Activated naive CD4-positive, alpha-beta T cell treated with anti-CD3 and anti-CD28 coated beads, Interleukin-2, amount 10 ng/mL, durations not matched to agents 7 days and 5 days (primary cell): ENCODE data around the gene GYS1.
"Not testable (repeated sequence)": the region's sequence is repeated elsewhere in the genome, so short reads cannot be mapped to it uniquely, and the experiment has no call there.

Experiments
- CTCF ChIA-PET: fragments of 350-600 bp; sonication (Branson Sonifier 250); formaldehyde crosslinking; loops from one replicate; lab custom pipeline; 2021; ENCODE audit warnings: antibody characterized with exemption; lab: Charles Lee
- DNase-seq: peaks from one replicate; pipeline ENCODE4 v3.0.0-alpha.2; 2020
- H3K27ac Mint-ChIP-seq: one replicate; pipeline ENCODE4 v1.8.0; 2021; ENCODE audit warnings: mild to moderate bottlenecking, moderate library complexity, mixed read lengths
- H3K27me3 Mint-ChIP-seq: one replicate; pipeline ENCODE4 v1.8.0; 2021; ENCODE audit warnings: mild to moderate bottlenecking, mixed read lengths
- H3K36me3 Mint-ChIP-seq: one replicate; pipeline ENCODE4 v1.8.0; 2021; ENCODE audit warnings: mixed read lengths
- H3K4me1 Mint-ChIP-seq: one replicate; pipeline ENCODE4 v1.8.0; 2021; ENCODE audit warnings: mixed read lengths
- H3K4me3 Mint-ChIP-seq: one replicate; pipeline ENCODE4 v1.8.0; 2021; ENCODE audit warnings: mild to moderate bottlenecking, moderate library complexity, mixed read lengths
- H3K9me3 Mint-ChIP-seq: one replicate; pipeline ENCODE4 v1.8.0; 2021; ENCODE audit warnings: mixed read lengths

Gene GYS1

GRCh38 chr19:49022116-49022515, 29.0 kb upstream of the GYS1 start:
- H3K9me3 Mint-ChIP-seq, result no peaks in the 10 kb centered on the region
- peaks cover 30% of the 10 kb centered on the region for H3K4me1 Mint-ChIP-seq
- DNase-seq, result no peak
- CTCF ChIA-PET, result interaction anchor here (0.9 kb wide), 1 partner anchor 25 kb away, joined by 4 read pairs; no protein-coding TSS in a partner anchor
- no peak overlapping the region for H3K4me3 Mint-ChIP-seq
- H3K36me3 Mint-ChIP-seq, result no peaks in the 10 kb centered on the region
- no peak overlapping the region for H3K27ac Mint-ChIP-seq
- peaks cover 39% of the 10 kb centered on the region for H3K27me3 Mint-ChIP-seq

GRCh38 chr19:49020931-49021895, 28.1 kb upstream of the GYS1 start:
- Mint-ChIP-seq H3K27me3 (peaks cover 39% of the 10 kb centered on the region), H3K36me3 (no peaks in the 10 kb centered on the region), H3K27ac (no peak overlapping the region), H3K4me1 (peaks cover 32% of the 10 kb centered on the region), H3K4me3 (no peak overlapping the region), H3K9me3 (no peaks in the 10 kb centered on the region)
- CTCF ChIA-PET, result interaction anchor here (0.9 kb wide), 1 partner anchor 24 kb away, joined by 4 read pairs; no protein-coding TSS in a partner anchor
- no peak for DNase-seq

GRCh38 chr19:49020342-49020741, 27.2 kb upstream of the GYS1 start:
- Mint-ChIP-seq H3K4me3 (no peak overlapping the region), H3K27ac (no peak overlapping the region), H3K36me3 (peaks cover 6% of the 10 kb centered on the region), H3K9me3 (no peaks in the 10 kb centered on the region), H3K27me3 (peaks cover 39% of the 10 kb centered on the region), H3K4me1 (peaks cover 32% of the 10 kb centered on the region)
- CTCF ChIA-PET, result interaction anchor here (1.8 kb wide), 1 partner anchor 20 kb away, joined by 8 read pairs; no protein-coding TSS in a partner anchor
- no peak for DNase-seq

- peaks cover 8% of the 10 kb centered on the region for H3K36me3 Mint-ChIP-seq
- H3K9me3 Mint-ChIP-seq, result no peaks in the 10 kb centered on the region
- peaks cover 32% of the 10 kb centered on the region for H3K4me1 Mint-ChIP-seq
- DNase-seq, result peak; percentile 73
- no peak overlapping the region for H3K27ac Mint-ChIP-seq
- H3K27me3 Mint-ChIP-seq, result peaks cover 39% of the 10 kb centered on the region
- CTCF ChIA-PET, result interaction anchor here (1.0 to 1.8 kb wide), 4 partner anchors 10 to 49 kb away, joined by 3 to 8 read pairs (median 3); partner anchors contain the start of genes GYS1 and RUVBL2
- H3K4me3 Mint-ChIP-seq, result peak overlapping the region; percentile 78
Observed at GRCh38 chr19:49019242-49019932, 26.3 kb upstream of the GYS1 start.

GRCh38 chr19:49018388-49019241, 25.5 kb upstream of the GYS1 start:
- peak; percentile 47 for DNase-seq
- CTCF ChIA-PET, result interaction anchor here (1.0 to 1.8 kb wide), 8 partner anchors 9 to 180 kb away, joined by 3 to 8 read pairs (median 4); partner anchors contain the start of genes GYS1 and RUVBL2

GRCh38 chr19:49017666-49018351, 24.7 kb upstream of the GYS1 start:
- no peaks in the 10 kb centered on the region for H3K9me3 Mint-ChIP-seq
- H3K27ac Mint-ChIP-seq, result no peak overlapping the region
- peaks cover 39% of the 10 kb centered on the region for H3K27me3 Mint-ChIP-seq
- H3K36me3 Mint-ChIP-seq, result peaks cover 8% of the 10 kb centered on the region
- peak; percentile 75 for DNase-seq
- H3K4me1 Mint-ChIP-seq, result peaks cover 32% of the 10 kb centered on the region
- peak overlapping the region; percentile 78 for H3K4me3 Mint-ChIP-seq
- CTCF ChIA-PET, result interaction anchor here (1.1 to 1.5 kb wide), 4 partner anchors 9 to 181 kb away, joined by 4 to 6 read pairs (median 4); no protein-coding TSS in a partner anchor

More at GRCh38 chr19:49018388-49019241, 25.5 kb upstream of the GYS1 start:
- Mint-ChIP-seq H3K4me1 (peaks cover 32% of the 10 kb centered on the region), H3K4me3 (peak overlapping the region; percentile 78), H3K27me3 (peaks cover 39% of the 10 kb centered on the region)
- H3K9me3 Mint-ChIP-seq, H3K27ac Mint-ChIP-seq, H3K36me3 Mint-ChIP-seq: not testable (repeated sequence)

GRCh38 chr19:49017041-49017665, 24.0 kb upstream of the GYS1 start, which contains the start of gene LHB:
Gene LHB, minus strand, starts transcription at chr19:49017091. Its CDS starts 10 bp downstream, at chr19:49017081.
- peaks cover 32% of the 10 kb centered on the region for H3K4me1 Mint-ChIP-seq
- peaks cover 39% of the 10 kb centered on the region for H3K27me3 Mint-ChIP-seq
- H3K9me3 Mint-ChIP-seq, result no peaks in the 10 kb centered on the region
- no peak for DNase-seq
- H3K27ac Mint-ChIP-seq, result no peak within 1 kb of the TSS
- CTCF ChIA-PET, result interaction anchor here (0.9 to 1.5 kb wide), 5 partner anchors 8 to 182 kb away, joined by 3 to 6 read pairs (median 4); no protein-coding TSS in a partner anchor
- peaks cover 10% of the 10 kb centered on the region for H3K36me3 Mint-ChIP-seq
- H3K4me3 Mint-ChIP-seq, result peak within 1 kb of the TSS; percentile 78

- Mint-ChIP-seq H3K9me3 (no peaks in the 10 kb centered on the region), H3K27ac (no peak overlapping the region), H3K27me3 (peaks cover 35% of the 10 kb centered on the region), H3K4me1 (peaks cover 30% of the 10 kb centered on the region), H3K4me3 (no peak overlapping the region), H3K36me3 (peaks cover 10% of the 10 kb centered on the region)
- CTCF ChIA-PET, result interaction anchor here (0.9 kb wide), 1 partner anchor 19 kb away, joined by 3 read pairs; no protein-coding TSS in a partner anchor
- DNase-seq, result no peak
Observed at GRCh38 chr19:49016067-49016839, 23.1 kb upstream of the GYS1 start.

- Mint-ChIP-seq H3K27ac (no peak overlapping the region), H3K9me3 (no peaks in the 10 kb centered on the region), H3K4me1 (peaks cover 24% of the 10 kb centered on the region), H3K27me3 (peaks cover 21% of the 10 kb centered on the region), H3K4me3 (no peak overlapping the region), H3K36me3 (peaks cover 16% of the 10 kb centered on the region)
- CTCF ChIA-PET, result no interaction called here
- no peak for DNase-seq
Observed at GRCh38 chr19:49014870-49015255, 21.8 kb upstream of the GYS1 start.

- CTCF ChIA-PET, result interaction anchor here (1.0 to 2.8 kb wide), 3 partner anchors 13 to 21 kb away, joined by 4 to 14 read pairs (median 8); partner anchors contain the start of genes GYS1 and RUVBL2
- peaks cover 16% of the 10 kb centered on the region for H3K27me3 Mint-ChIP-seq
- H3K9me3 Mint-ChIP-seq, result no peaks in the 10 kb centered on the region
- H3K27ac Mint-ChIP-seq, result no peak overlapping the region
- H3K4me1 Mint-ChIP-seq, result peaks cover 19% of the 10 kb centered on the region
- H3K36me3 Mint-ChIP-seq, result peaks cover 20% of the 10 kb centered on the region
- DNase-seq, result no peak
- H3K4me3 Mint-ChIP-seq, result no peak overlapping the region
Observed at GRCh38 chr19:49014123-49014869, 21.2 kb upstream of the GYS1 start.

- Mint-ChIP-seq H3K4me1 (no peaks in the 10 kb centered on the region), H3K9me3 (no peaks in the 10 kb centered on the region), H3K4me3 (no peak overlapping the region), H3K27me3 (no peaks in the 10 kb centered on the region), H3K36me3 (peaks cover 26% of the 10 kb centered on the region), H3K27ac (no peak overlapping the region)
- no peak for DNase-seq
- CTCF ChIA-PET, result interaction anchor here (1.8 kb wide), 1 partner anchor 17 kb away, joined by 7 read pairs; the partner anchor contains the start of gene RUVBL2
Observed at GRCh38 chr19:49011194-49011593, 18.1 kb upstream of the GYS1 start.
